HUES48 (cell line): ENCODE results near the gene EME2.

Experiments
- H3K27ac ChIP-seq: one replicate; pipeline ENCODE4 v1.7.0; 2013; ENCODE audit warnings: low read depth, low read length, inconsistent platforms
- H3K27me3 ChIP-seq: 2 replicates; pipeline ENCODE4 v1.6.1; 2013; ENCODE audit warnings: mild to moderate bottlenecking, low read length; ENCODE audit not compliant: control insufficient read depth, insufficient read depth
- H3K36me3 ChIP-seq: 2 replicates; pipeline ENCODE4 v1.6.1; 2013; ENCODE audit warnings: low read length; ENCODE audit not compliant: control insufficient read depth, insufficient read depth
- H3K4me1 ChIP-seq: 2 replicates; pipeline ENCODE4 v1.6.1; 2013; ENCODE audit warnings: mild to moderate bottlenecking, low read length; ENCODE audit not compliant: control insufficient read depth, insufficient read depth
- H3K4me3 ChIP-seq: 2 replicates; pipeline ENCODE4 v1.5.1; 2013; ENCODE audit warnings: mild to moderate bottlenecking, low read depth, low read length
- H3K9ac ChIP-seq: 2 replicates; pipeline ENCODE4 v1.6.1; 2013; ENCODE audit warnings: mild to moderate bottlenecking, low read depth, low read length, moderate library complexity
- H3K9me3 ChIP-seq: 2 replicates; pipeline ENCODE4 v1.6.1; 2013; ENCODE audit warnings: low read length; ENCODE audit not compliant: control insufficient read depth, insufficient read depth

EME2 gene

GRCh38 chr16:1775006-1775845, 2.6 kb downstream of the EME2 start:
- no peaks in the 10 kb centered on the region for H3K9me3 ChIP-seq
- no peaks in the 10 kb centered on the region for H3K27me3 ChIP-seq
- no peak overlapping the region for H3K4me3 ChIP-seq
- peaks cover 26% of the 10 kb centered on the region for H3K36me3 ChIP-seq
- H3K9ac ChIP-seq = no peak overlapping the region
- H3K27ac ChIP-seq = no peak overlapping the region
- H3K4me1 ChIP-seq = peaks cover 2% of the 10 kb centered on the region; the same call in 1 of the 2 replicates

GRCh38 chr16:1775846-1776671, 3.4 kb downstream of the EME2 start:
- Histone ChIP-seq H3K27ac (no peak overlapping the region), H3K9me3 (no peaks in the 10 kb centered on the region), H3K4me1 (no peaks in the 10 kb centered on the region), H3K27me3 (no peaks in the 10 kb centered on the region), H3K4me3 (no peak overlapping the region), H3K9ac (no peak overlapping the region), H3K36me3 (peaks cover 33% of the 10 kb centered on the region)

- Histone ChIP-seq H3K27me3 (no peaks in the 10 kb centered on the region), H3K36me3 (peaks cover 33% of the 10 kb centered on the region), H3K4me1 (peaks cover 3% of the 10 kb centered on the region; the same call in 1 of the 2 replicates), H3K9me3 (no peaks in the 10 kb centered on the region), H3K27ac (no peak overlapping the region), H3K9ac (no peak overlapping the region), H3K4me3 (no peak overlapping the region)
Observed at GRCh38 chr16:1776672-1776955, 4.0 kb downstream of the EME2 start.

GRCh38 chr16:1776991-1777374, 4.4 kb downstream of the EME2 start:
- peaks cover 33% of the 10 kb centered on the region for H3K36me3 ChIP-seq
- no peaks in the 10 kb centered on the region for H3K9me3 ChIP-seq
- no peak overlapping the region for H3K9ac ChIP-seq
- no peaks in the 10 kb centered on the region for H3K27me3 ChIP-seq
- no peak overlapping the region for H3K4me3 ChIP-seq
- H3K4me1 ChIP-seq = peaks cover 4% of the 10 kb centered on the region; the same call in 1 of the 2 replicates
- H3K27ac ChIP-seq = no peak overlapping the region

GRCh38 chr16:1777375-1778199, 5.0 kb downstream of the EME2 start:
- Histone ChIP-seq H3K27me3 (no peaks in the 10 kb centered on the region), H3K9me3 (no peaks in the 10 kb centered on the region), H3K36me3 (peaks cover 33% of the 10 kb centered on the region), H3K4me1 (peaks cover 4% of the 10 kb centered on the region; the same call in 1 of the 2 replicates), H3K9ac (no peak overlapping the region), H3K4me3 (no peak overlapping the region), H3K27ac (no peak overlapping the region)

GRCh38 chr16:1778200-1779179, 5.9 kb downstream of the EME2 start:
- Histone ChIP-seq H3K27ac (no peak overlapping the region), H3K4me1 (peaks cover 4% of the 10 kb centered on the region; the same call in 1 of the 2 replicates), H3K27me3 (no peaks in the 10 kb centered on the region), H3K9me3 (no peaks in the 10 kb centered on the region), H3K36me3 (peaks cover 33% of the 10 kb centered on the region), H3K4me3 (no peak overlapping the region), H3K9ac (no peak overlapping the region)

GRCh38 chr16:1779234-1779701, 6.7 kb downstream of the EME2 start:
- peaks cover 4% of the 10 kb centered on the region; the same call in 1 of the 2 replicates for H3K4me1 ChIP-seq
- H3K4me3 ChIP-seq = no peak overlapping the region
- H3K27me3 ChIP-seq = no peaks in the 10 kb centered on the region
- no peak overlapping the region for H3K9ac ChIP-seq
- H3K27ac ChIP-seq = no peak overlapping the region
- peaks cover 33% of the 10 kb centered on the region for H3K36me3 ChIP-seq
- no peaks in the 10 kb centered on the region for H3K9me3 ChIP-seq

GRCh38 chr16:1779741-1780676, 7.4 kb downstream of the EME2 start:
- Histone ChIP-seq H3K27ac (no peak overlapping the region), H3K9ac (no peak overlapping the region), H3K27me3 (no peaks in the 10 kb centered on the region)

GRCh38 chr16:1780677-1781072, 8.1 kb downstream of the EME2 start:
- Histone ChIP-seq H3K4me1 (peaks cover 4% of the 10 kb centered on the region; the same call in 1 of the 2 replicates), H3K27ac (no peak overlapping the region), H3K27me3 (no peaks in the 10 kb centered on the region), H3K4me3 (peak overlapping the region; percentile 79; the same call in 1 of the 2 replicates), H3K9ac (no peak overlapping the region), H3K36me3 (peaks cover 28% of the 10 kb centered on the region), H3K9me3 (no peaks in the 10 kb centered on the region)

More at GRCh38 chr16:1779741-1780676, 7.4 kb downstream of the EME2 start:
- H3K36me3 ChIP-seq = peaks cover 33% of the 10 kb centered on the region
- no peak overlapping the region for H3K4me3 ChIP-seq
- H3K9me3 ChIP-seq = no peaks in the 10 kb centered on the region
- peaks cover 4% of the 10 kb centered on the region; the same call in 1 of the 2 replicates for H3K4me1 ChIP-seq
